Loucy (cell line): Measurements from ENCODE around the gene PLCXD1.

ENCODE experiments used
- H2AFZ ChIP-seq: fragments of 200-600 bp; sonication (generic); 2 replicates; pipeline ENCODE4 v1.6.0; 2016; ENCODE audit warnings: antibody characterized with exemption, mild to moderate bottlenecking, low read length, moderate library complexity
- H3F3A ChIP-seq: fragments of 200-600 bp; 2 replicates; pipeline ENCODE4 v1.6.0; 2016; ENCODE audit warnings: antibody characterized with exemption, low read depth, mild to moderate bottlenecking
- H3K27me3 ChIP-seq: fragments of 200-600 bp; sonication (generic); 2 replicates; pipeline ENCODE4 v1.6.1; 2014; ENCODE audit warnings: low read length, mild to moderate bottlenecking; ENCODE audit not compliant: insufficient read depth, poor library complexity, severe bottlenecking
- H3K36me3 ChIP-seq: fragments of 200-600 bp; sonication (generic); 2 replicates; pipeline ENCODE4 v1.6.1; 2016; ENCODE audit warnings: low read length; ENCODE audit not compliant: insufficient read depth
- H3K4me1 ChIP-seq: fragments of 200-600 bp; sonication (generic); 2 replicates; pipeline ENCODE4 v1.5.1; 2014; ENCODE audit warnings: low read length, mild to moderate bottlenecking; ENCODE audit not compliant: insufficient read depth, poor library complexity, severe bottlenecking
- H3K4me2 ChIP-seq: fragments of 200-600 bp; sonication (generic); 2 replicates; pipeline ENCODE4 v1.6.0; 2014; ENCODE audit warnings: antibody characterized with exemption, low read length, low read depth, mild to moderate bottlenecking; ENCODE audit not compliant: poor library complexity, severe bottlenecking
- H3K4me3 ChIP-seq: fragments of 200-600 bp; sonication (generic); 2 replicates; pipeline ENCODE4 v1.5.1; 2014; ENCODE audit warnings: low read length, mild to moderate bottlenecking, mixed read lengths; ENCODE audit not compliant: poor library complexity, severe bottlenecking
- H3K79me2 ChIP-seq: fragments of 200-600 bp; sonication (generic); 2 replicates; pipeline ENCODE4 v1.6.1; 2014; ENCODE audit warnings: low read length; ENCODE audit not compliant: insufficient read depth
- H3K9ac ChIP-seq: fragments of 200-600 bp; sonication (generic); 2 replicates; pipeline ENCODE4 v1.6.0; 2014; ENCODE audit warnings: mild to moderate bottlenecking, low read depth, low read length, moderate library complexity; ENCODE audit not compliant: poor library complexity, severe bottlenecking
- H3K9me2 ChIP-seq: fragments of 200-600 bp; sonication (generic); replicated peaks from 2 replicates; pipeline ENCODE4 v1.6.1; 2016; ENCODE audit warnings: low read depth, low read length, mixed read lengths
- H3K9me3 ChIP-seq: fragments of 200-600 bp; sonication (generic); 2 replicates; pipeline ENCODE4 v1.6.1; 2014; ENCODE audit warnings: mild to moderate bottlenecking, antibody characterized with exemption, low read length, low read depth; ENCODE audit not compliant: insufficient read depth
- H4K20me1 ChIP-seq: fragments of 200-600 bp; sonication (generic); 2 replicates; pipeline ENCODE4 v1.6.0; 2014; ENCODE audit warnings: antibody characterized with exemption, low read length, mild to moderate bottlenecking; ENCODE audit not compliant: insufficient read depth, poor library complexity, severe bottlenecking
- CTCF ChIP-seq: fragments of 200-600 bp; sonication (generic); conservative IDR thresholded peaks from 2 replicates; pipeline ENCODE4 v1.5.1; 2014; ENCODE audit warnings: mild to moderate bottlenecking, antibody characterized with exemption, low read length
- EZH2phosphoT487 ChIP-seq: fragments of 200-600 bp; IDR thresholded peaks from 2 replicates; pipeline ENCODE4 v1.6.1; 2018; ENCODE audit warnings: antibody characterized with exemption, mild to moderate bottlenecking, moderate library complexity, borderline replicate concordance

The PLCXD1 gene

DNA sequence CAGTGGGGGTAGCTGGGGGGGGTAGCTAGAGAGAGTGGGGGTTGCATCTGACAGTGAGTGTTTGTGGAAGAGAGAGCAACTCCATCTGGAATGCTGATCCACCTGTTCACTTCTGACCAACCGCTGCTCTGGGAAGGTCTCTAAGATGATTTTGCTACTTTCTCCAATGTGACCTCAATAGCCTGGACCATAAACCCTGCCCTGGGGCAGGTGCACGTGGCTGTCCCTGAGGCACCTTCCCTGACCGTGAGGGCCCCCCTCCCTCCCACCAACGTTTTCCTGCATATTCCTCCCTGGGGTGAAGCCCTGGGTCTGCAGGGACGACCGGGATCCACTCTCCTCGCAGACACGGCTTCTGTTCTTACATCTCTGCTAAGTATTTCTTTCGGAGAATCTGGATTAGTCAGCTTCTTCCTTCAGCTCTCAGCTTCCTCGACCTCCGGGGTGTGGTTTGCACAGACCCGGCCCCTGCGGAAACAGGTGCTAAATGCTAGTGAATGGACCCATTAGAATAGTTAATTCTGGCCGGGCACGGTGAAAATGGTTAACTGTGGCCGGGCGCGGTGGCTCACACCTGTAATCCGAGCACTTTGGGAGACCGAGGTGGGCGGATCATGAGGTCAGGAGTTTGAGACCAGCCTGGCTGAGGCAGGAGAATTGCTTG lies 21.4 kb upstream of the PLCXD1 start:
- Histone ChIP-seq H3K4me1 (no peaks in the 10 kb centered on the region), H3K9ac (no peak overlapping the region), H3K9me3 (no peaks in the 10 kb centered on the region), H3F3A (no peaks in the 10 kb centered on the region), H3K79me2 (no peaks in the 10 kb centered on the region), H3K4me3 (no peak overlapping the region), H3K9me2 (no peaks in the 10 kb centered on the region), H2AFZ (no peak overlapping the region), H3K4me2 (no peak overlapping the region), H3K27me3 (no peaks in the 10 kb centered on the region), H3K36me3 (no peaks in the 10 kb centered on the region), H4K20me1 (no peaks in the 10 kb centered on the region)
- TF ChIP-seq EZH2phosphoT487 (no peak), CTCF (no peak)

- Histone ChIP-seq H3K4me1 (no peaks in the 10 kb centered on the region), H3K4me3 (no peak overlapping the region), H3K9me2 (no peaks in the 10 kb centered on the region), H3K9me3 (no peaks in the 10 kb centered on the region), H3F3A (no peaks in the 10 kb centered on the region), H4K20me1 (no peaks in the 10 kb centered on the region), H2AFZ (no peak overlapping the region), H3K79me2 (no peaks in the 10 kb centered on the region), H3K36me3 (no peaks in the 10 kb centered on the region), H3K4me2 (no peak overlapping the region), H3K27me3 (no peaks in the 10 kb centered on the region), H3K9ac (no peak overlapping the region)
- TF ChIP-seq EZH2phosphoT487 (no peak), CTCF (no peak)
Measured at GRCh38 chrX:261167-261918, 19.8 kb upstream of the PLCXD1 start.

DNA sequence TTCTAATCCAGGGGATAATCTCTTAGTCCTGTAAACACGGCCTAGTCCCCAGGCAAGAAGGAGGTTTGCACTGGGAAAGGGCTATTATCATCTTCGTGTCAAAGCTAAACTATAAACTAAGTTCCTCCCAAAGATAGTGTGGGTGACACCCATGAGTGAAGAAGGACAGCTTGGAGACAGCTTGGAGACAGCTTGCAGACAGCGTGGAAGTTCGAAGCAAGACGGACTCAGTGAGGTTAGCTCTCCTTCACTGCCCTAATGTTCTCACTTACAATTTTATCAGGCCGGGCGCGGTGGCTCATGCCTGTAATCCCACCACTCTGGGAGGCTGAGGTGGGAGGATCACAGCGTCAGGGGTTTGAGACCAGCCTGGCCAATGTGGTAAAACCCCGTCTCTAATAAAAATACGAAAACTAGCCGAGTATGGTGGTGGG lies 19.2 kb upstream of the PLCXD1 start:
- Histone ChIP-seq H3K79me2 (no peaks in the 10 kb centered on the region), H3K9me2 (no peaks in the 10 kb centered on the region), H2AFZ (no peak overlapping the region), H3K9ac (no peak overlapping the region), H3K9me3 (no peaks in the 10 kb centered on the region), H3K4me2 (no peak overlapping the region), H3K4me3 (no peak overlapping the region), H3F3A (no peaks in the 10 kb centered on the region), H4K20me1 (no peaks in the 10 kb centered on the region), H3K36me3 (no peaks in the 10 kb centered on the region), H3K4me1 (no peaks in the 10 kb centered on the region), H3K27me3 (no peaks in the 10 kb centered on the region)
- TF ChIP-seq CTCF (no peak), EZH2phosphoT487 (no peak)
